ENCODE results near the gene DTYMK.

Gene DTYMK

DNA sequence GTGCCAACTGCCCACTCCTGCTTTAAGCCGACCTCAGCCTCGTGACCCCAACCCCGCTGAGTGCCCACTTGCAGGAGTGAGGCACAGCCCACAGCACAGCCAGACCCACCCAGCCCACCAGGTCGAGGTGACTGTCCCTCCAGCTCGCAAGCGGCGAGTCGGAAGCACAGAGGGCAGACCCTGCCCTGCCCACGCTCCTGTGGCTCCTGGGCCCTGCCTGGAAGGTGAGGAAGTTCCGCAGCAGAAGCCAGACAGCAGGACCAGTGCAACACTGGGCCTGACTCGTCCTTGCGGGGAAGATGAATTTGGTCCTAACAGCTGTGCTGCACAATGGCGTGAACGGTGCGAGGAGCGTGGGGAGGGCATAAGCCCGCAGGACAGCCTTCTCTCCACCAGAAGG lies 9.9 kb downstream of the DTYMK start:
- CTCF ChIA-PET: no interaction called here

DNA sequence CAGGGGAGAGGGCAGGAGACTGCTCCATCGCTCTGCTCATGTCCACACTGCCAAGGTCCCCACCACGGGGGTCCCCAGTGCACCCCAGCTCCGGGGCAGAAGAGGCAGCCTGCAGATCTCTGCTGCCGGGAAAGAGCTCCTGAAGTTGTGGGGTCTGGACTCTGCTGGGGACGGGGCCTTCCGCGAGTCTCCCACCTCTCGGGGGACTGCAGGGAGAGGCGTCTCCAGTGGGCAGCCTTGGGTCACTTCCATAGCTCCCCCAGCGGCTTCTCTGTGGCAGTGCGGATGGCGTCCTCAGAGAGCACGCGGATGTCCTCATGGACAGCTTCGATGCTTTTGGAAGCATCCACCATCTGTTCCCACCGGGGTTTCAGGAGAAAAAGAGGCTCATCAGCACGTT lies 10.7 kb downstream of the DTYMK start:
- no peak for DNase-seq (ENCODE audit: extremely low spot score)
- ChIA-PET CTCF (no interaction called here), POLR2A (no interaction called here)
- TF ChIP-seq CTCF (IDR thresholded peaks at IDR 0.05; ENCODE audit: control extremely low read depth, extremely low read depth, low read depth, missing control alignments): no peak

More for the DNA sequence above, 9.9 kb downstream of the DTYMK start:
- POLR2A ChIA-PET: no interaction called here
- DNase-seq (ENCODE audit: extremely low spot score): no peak
- no peak for TF ChIP-seq CTCF (IDR thresholded peaks at IDR 0.05; ENCODE audit: control extremely low read depth, extremely low read depth, low read depth, missing control alignments)

GRCh38 chr2:241673797-241674725 lies 12.6 kb downstream of the DTYMK start:
- CTCF ChIA-PET: no interaction called here
- DNase-seq (ENCODE audit: extremely low spot score): no peak
- POLR2A ChIA-PET: no interaction called here
- TF ChIP-seq CTCF (IDR thresholded peaks at IDR 0.05; ENCODE audit: control extremely low read depth, extremely low read depth, low read depth, missing control alignments): no peak

- no peak for DNase-seq (ENCODE audit: extremely low spot score)
- ChIA-PET CTCF (no interaction called here), POLR2A (no interaction called here)
- TF ChIP-seq CTCF (IDR thresholded peaks at IDR 0.05; ENCODE audit: control extremely low read depth, extremely low read depth, low read depth, missing control alignments): no peak
Observed at GRCh38 chr2:241673189-241673663, 13.4 kb downstream of the DTYMK start.

DNA sequence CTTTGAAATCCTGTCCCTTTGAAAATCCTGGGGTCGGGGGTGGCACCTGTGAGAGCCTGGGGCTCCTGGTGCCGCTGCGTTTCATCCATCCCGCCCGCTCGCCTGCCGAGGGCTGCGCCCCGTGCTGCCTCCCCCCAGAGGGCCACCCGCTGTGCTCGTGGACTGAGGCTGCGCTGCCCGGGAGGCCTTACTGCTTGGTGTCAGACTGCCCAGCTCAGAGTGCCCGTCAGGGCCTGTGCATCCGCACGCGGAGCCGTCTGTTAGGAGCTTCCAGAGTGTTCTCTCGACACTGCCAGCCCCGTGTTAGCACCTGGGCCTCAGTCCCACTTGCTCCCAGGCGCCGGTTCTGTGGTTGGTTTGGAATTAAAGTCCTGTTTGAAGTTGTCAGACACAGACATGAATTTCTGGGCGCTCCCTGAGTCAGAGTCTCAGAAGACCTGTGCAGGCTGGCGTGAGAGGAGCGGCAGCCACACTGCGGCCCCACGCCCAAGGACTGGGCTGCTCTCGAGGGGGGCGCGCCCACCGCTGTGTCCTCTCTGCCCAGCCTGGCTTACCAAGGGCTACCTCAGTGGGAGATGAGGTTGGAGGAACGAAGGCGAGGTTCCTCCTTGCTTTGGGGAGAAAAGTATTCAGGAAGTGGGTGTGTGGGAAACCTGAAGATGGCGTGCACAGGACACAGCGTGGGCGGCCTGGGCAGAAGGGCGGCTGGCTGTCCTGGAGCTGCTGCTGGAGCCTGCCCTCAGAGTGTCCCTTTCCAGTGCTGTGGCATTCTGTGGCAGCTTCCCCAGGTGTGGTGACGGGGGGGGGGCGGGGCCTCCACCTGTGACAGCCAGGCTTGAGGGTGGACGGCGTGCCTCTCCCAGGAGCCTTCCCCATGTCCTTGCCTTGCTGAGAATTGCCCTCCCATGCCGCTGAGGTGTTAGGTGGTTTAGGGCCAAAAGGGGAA lies 14.1 kb downstream of the DTYMK start:
- ChIA-PET CTCF (no interaction called here), POLR2A (no interaction called here)
- no peak for DNase-seq (ENCODE audit: extremely low spot score)
- TF ChIP-seq CTCF (IDR thresholded peaks at IDR 0.05; ENCODE audit: control extremely low read depth, extremely low read depth, low read depth, missing control alignments): no peak

- TF ChIP-seq CTCF (IDR thresholded peaks at IDR 0.05; ENCODE audit: control extremely low read depth, extremely low read depth, low read depth, missing control alignments): no peak
- POLR2A ChIA-PET: no interaction called here
- CTCF ChIA-PET: interaction anchor here (1.0 kb wide), 1 partner anchor 12 kb away, joined by 5 read pairs; no protein-coding TSS in a partner anchor
- DNase-seq (ENCODE audit: extremely low spot score): no peak
Observed at GRCh38 chr2:241671457-241672240, 15.0 kb downstream of the DTYMK start.
